Measurements from ENCODE around the gene PCNT.

Gene PCNT

GRCh38 chr21:46346296-46347202 is 22.6 kb downstream of the PCNT start:
- H3K9me3 ChIP-seq (replicated peaks; ENCODE audit: low read length), result no peaks in the 10 kb centered on the region
- no peak overlapping the region for H3K4me2 ChIP-seq (ENCODE audit: low read length)
- H3K36me3 ChIP-seq (ENCODE audit: insufficient read depth, low read length), result peaks cover 54% of the 10 kb centered on the region
- no peaks in the 10 kb centered on the region for H3K4me1 ChIP-seq (ENCODE audit: control insufficient read depth, insufficient read depth, low read length)
- no peaks in the 10 kb centered on the region for H3K27me3 ChIP-seq (ENCODE audit: control insufficient read depth, insufficient read depth, low read length)
- H3K4me3 ChIP-seq (ENCODE audit: low read length), result no peak overlapping the region
- no peak overlapping the region for H3K9ac ChIP-seq (ENCODE audit: low read depth, low read length)

GRCh38 chr21:46347203-46347550 is 23.2 kb downstream of the PCNT start:
- Histone ChIP-seq H3K4me1 (ENCODE audit: control insufficient read depth, insufficient read depth, low read length) (no peaks in the 10 kb centered on the region), H3K9ac (ENCODE audit: low read depth, low read length) (no peak overlapping the region), H3K27me3 (ENCODE audit: control insufficient read depth, insufficient read depth, low read length) (no peaks in the 10 kb centered on the region), H3K36me3 (ENCODE audit: insufficient read depth, low read length) (peaks cover 60% of the 10 kb centered on the region), H3K9me3 (replicated peaks; ENCODE audit: low read length) (no peaks in the 10 kb centered on the region), H3K4me2 (ENCODE audit: low read length) (no peak overlapping the region), H3K4me3 (ENCODE audit: low read length) (no peak overlapping the region)

DNA sequence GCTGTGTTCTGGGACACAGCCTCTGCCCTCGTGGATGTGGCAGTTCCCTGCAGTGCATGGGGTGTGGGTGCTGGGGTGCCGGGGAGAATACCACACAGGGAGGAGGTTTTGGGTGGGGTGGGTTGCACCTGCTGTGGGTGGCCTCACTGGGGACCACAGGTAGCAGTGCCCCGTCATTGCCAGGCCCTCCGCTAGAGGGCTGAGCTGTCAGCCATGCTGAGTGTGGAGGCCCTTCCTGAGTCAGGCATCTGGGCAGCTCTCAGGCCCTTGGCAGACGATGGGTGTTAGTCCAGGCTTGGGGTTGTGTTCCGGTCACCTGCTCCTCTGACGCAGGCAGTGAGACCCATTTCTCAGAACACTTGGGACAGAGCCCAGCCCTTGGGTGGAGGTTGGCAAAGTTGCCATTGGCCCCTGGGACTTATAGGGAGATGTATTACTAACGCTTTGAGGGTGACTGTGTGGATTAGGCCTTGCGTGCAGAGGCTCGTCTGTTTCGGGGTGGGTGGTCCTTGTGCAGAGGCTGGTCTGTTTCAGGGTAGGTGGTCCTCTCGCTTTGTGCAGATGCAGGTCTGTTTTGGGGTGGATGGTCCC is 23.9 kb downstream of the PCNT start:
- Histone ChIP-seq H3K4me2 (ENCODE audit: low read length) (no peak overlapping the region), H3K4me1 (ENCODE audit: control insufficient read depth, insufficient read depth, low read length) (no peaks in the 10 kb centered on the region), H3K9ac (ENCODE audit: low read depth, low read length) (no peak overlapping the region), H3K9me3 (replicated peaks; ENCODE audit: low read length) (no peaks in the 10 kb centered on the region), H3K27me3 (ENCODE audit: control insufficient read depth, insufficient read depth, low read length) (no peaks in the 10 kb centered on the region), H3K4me3 (ENCODE audit: low read length) (no peak overlapping the region), H3K36me3 (ENCODE audit: insufficient read depth, low read length) (peaks cover 67% of the 10 kb centered on the region)

DNA sequence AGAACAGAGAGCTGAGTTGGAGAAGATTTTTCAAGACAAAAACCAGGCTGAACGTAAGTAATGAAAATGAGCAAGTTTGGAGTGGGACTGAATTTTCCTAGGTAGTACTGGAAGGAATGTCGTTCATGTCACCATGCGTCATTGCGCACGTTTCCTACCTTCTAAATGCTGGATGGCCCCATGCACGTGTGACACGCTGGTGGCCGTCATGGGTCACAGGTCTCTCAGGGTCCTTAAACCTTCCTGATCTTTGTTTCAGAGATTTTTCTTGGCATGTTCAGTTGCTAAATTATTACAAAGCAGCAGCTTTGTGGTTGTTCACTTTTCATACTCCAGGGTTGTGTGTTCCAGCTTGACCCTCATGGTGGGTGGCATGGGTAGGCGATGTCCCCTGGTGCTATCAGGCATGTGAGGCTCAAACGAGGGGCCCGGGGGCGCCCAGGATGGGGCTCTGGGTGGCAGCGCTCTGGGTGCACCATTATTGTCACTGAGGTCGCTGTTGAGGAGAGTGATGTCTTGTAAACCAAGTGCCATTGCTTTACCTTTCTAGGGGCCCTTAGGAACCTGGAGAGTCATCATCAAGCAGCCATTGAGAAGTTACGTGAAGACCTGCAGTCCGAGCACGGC is 25.3 kb downstream of the PCNT start:
- H3K4me3 ChIP-seq (ENCODE audit: low read length), result no peak overlapping the region
- H3K4me2 ChIP-seq (ENCODE audit: low read length), result no peak overlapping the region
- peaks cover 78% of the 10 kb centered on the region for H3K36me3 ChIP-seq (ENCODE audit: insufficient read depth, low read length)
- H3K9me3 ChIP-seq (replicated peaks; ENCODE audit: low read length), result no peaks in the 10 kb centered on the region
- H3K9ac ChIP-seq (ENCODE audit: low read depth, low read length), result no peak overlapping the region
- H3K27me3 ChIP-seq (ENCODE audit: control insufficient read depth, insufficient read depth, low read length), result no peaks in the 10 kb centered on the region
- no peaks in the 10 kb centered on the region for H3K4me1 ChIP-seq (ENCODE audit: control insufficient read depth, insufficient read depth, low read length)

GRCh38 chr21:46350571-46350970 is 26.6 kb downstream of the PCNT start:
- Histone ChIP-seq H3K4me2 (ENCODE audit: low read length) (no peak overlapping the region), H3K36me3 (ENCODE audit: insufficient read depth, low read length) (peaks cover 86% of the 10 kb centered on the region), H3K9ac (ENCODE audit: low read depth, low read length) (no peak overlapping the region), H3K9me3 (replicated peaks; ENCODE audit: low read length) (no peaks in the 10 kb centered on the region), H3K4me1 (ENCODE audit: control insufficient read depth, insufficient read depth, low read length) (no peaks in the 10 kb centered on the region), H3K4me3 (ENCODE audit: low read length) (no peak overlapping the region), H3K27me3 (ENCODE audit: control insufficient read depth, insufficient read depth, low read length) (no peaks in the 10 kb centered on the region)

GRCh38 chr21:46350981-46351380 is 27.0 kb downstream of the PCNT start:
- Histone ChIP-seq H3K9ac (ENCODE audit: low read depth, low read length) (no peak overlapping the region), H3K36me3 (ENCODE audit: insufficient read depth, low read length) (peaks cover 87% of the 10 kb centered on the region), H3K4me2 (ENCODE audit: low read length) (no peak overlapping the region), H3K4me1 (ENCODE audit: control insufficient read depth, insufficient read depth, low read length) (no peaks in the 10 kb centered on the region), H3K9me3 (replicated peaks; ENCODE audit: low read length) (no peaks in the 10 kb centered on the region), H3K27me3 (ENCODE audit: control insufficient read depth, insufficient read depth, low read length) (no peaks in the 10 kb centered on the region), H3K4me3 (ENCODE audit: low read length) (no peak overlapping the region)

- Histone ChIP-seq H3K27me3 (ENCODE audit: control insufficient read depth, insufficient read depth, low read length) (no peaks in the 10 kb centered on the region), H3K9me3 (replicated peaks; ENCODE audit: low read length) (no peaks in the 10 kb centered on the region), H3K4me1 (ENCODE audit: control insufficient read depth, insufficient read depth, low read length) (no peaks in the 10 kb centered on the region), H3K9ac (ENCODE audit: low read depth, low read length) (no peak overlapping the region), H3K4me3 (ENCODE audit: low read length) (no peak overlapping the region), H3K4me2 (ENCODE audit: low read length) (no peak overlapping the region), H3K36me3 (ENCODE audit: insufficient read depth, low read length) (peaks cover 84% of the 10 kb centered on the region)
These were observed 27.7 kb downstream of the PCNT start for GRCh38 chr21:46351476-46352163.

DNA sequence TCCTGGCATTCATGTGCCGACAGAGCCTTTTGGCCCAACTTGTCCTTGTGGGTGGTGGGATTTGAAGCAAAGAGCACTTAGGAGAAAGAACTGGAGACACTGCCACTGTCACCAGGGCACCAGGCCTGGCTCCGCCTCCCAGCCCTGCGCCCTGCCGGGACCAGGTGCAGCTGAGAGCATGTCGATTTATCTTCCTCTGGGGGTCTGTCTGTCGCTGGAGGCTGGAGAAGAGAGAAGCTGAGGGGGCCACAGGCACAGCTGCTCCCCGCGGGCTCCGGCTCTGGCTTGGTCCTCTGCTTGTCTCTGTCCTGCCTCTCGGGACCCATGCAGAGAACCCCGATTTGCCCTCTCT is 28.2 kb downstream of the PCNT start:
- no peaks in the 10 kb centered on the region for H3K27me3 ChIP-seq (ENCODE audit: control insufficient read depth, insufficient read depth, low read length)
- H3K4me1 ChIP-seq (ENCODE audit: control insufficient read depth, insufficient read depth, low read length), result no peaks in the 10 kb centered on the region
- H3K9me3 ChIP-seq (replicated peaks; ENCODE audit: low read length), result no peaks in the 10 kb centered on the region
- no peak overlapping the region for H3K4me3 ChIP-seq (ENCODE audit: low read length)
- H3K36me3 ChIP-seq (ENCODE audit: insufficient read depth, low read length), result peaks cover 84% of the 10 kb centered on the region
- no peak overlapping the region for H3K9ac ChIP-seq (ENCODE audit: low read depth, low read length)
- no peak overlapping the region for H3K4me2 ChIP-seq (ENCODE audit: low read length)

DNA sequence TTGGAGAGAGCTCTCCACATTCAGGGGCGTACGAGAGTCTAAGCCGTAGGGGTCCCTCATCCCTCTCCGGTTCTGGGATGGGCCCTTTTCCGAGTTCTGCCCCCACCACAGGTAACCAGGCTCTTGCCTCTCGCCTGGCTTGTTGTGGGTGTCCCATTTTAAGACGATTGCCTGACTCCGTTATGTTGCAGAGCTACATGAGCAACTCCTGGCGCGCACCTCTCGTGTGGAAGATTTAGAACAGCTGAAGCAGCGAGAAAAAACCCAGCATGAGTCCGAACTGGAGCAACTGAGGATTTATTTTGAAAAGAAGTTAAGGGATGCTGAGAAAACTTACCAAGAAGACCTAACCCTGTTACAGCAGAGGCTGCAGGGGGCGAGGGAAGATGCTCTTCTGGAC is 29.0 kb downstream of the PCNT start:
- H3K36me3 ChIP-seq (ENCODE audit: insufficient read depth, low read length), result peaks cover 84% of the 10 kb centered on the region
- H3K4me3 ChIP-seq (ENCODE audit: low read length), result no peak overlapping the region
- H3K4me2 ChIP-seq (ENCODE audit: low read length), result no peak overlapping the region
- H3K4me1 ChIP-seq (ENCODE audit: control insufficient read depth, insufficient read depth, low read length), result no peaks in the 10 kb centered on the region
- no peak overlapping the region for H3K9ac ChIP-seq (ENCODE audit: low read depth, low read length)
- no peaks in the 10 kb centered on the region for H3K9me3 ChIP-seq (replicated peaks; ENCODE audit: low read length)
- H3K27me3 ChIP-seq (ENCODE audit: control insufficient read depth, insufficient read depth, low read length), result no peaks in the 10 kb centered on the region

GRCh38 chr21:46354046-46354445 is 30.1 kb downstream of the PCNT start:
- Histone ChIP-seq H3K4me2 (ENCODE audit: low read length) (no peak overlapping the region), H3K4me3 (ENCODE audit: low read length) (no peak overlapping the region), H3K27me3 (ENCODE audit: control insufficient read depth, insufficient read depth, low read length) (no peaks in the 10 kb centered on the region), H3K4me1 (ENCODE audit: control insufficient read depth, insufficient read depth, low read length) (no peaks in the 10 kb centered on the region), H3K9me3 (replicated peaks; ENCODE audit: low read length) (no peaks in the 10 kb centered on the region), H3K36me3 (ENCODE audit: insufficient read depth, low read length) (peaks cover 81% of the 10 kb centered on the region), H3K9ac (ENCODE audit: low read depth, low read length) (no peak overlapping the region)

DNA sequence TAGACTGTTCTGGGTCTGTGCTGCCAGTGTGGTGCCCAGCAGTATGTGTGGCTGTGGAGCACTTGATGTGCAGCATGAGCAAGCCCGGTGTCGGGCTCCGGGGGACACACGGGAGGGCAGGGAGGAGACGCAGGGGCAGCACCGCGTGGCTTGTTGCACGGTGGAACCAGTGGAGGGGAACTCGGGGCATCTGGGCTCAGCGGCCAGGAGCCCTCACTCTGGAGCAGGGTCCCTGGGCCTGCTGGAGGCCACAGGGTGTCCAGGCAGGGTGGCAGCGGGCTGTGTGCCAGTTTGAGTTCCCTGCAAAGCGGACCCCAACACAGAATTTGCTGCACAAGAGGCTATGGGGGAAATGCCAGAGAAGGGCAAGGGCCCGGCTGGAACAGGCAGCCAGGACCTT is 30.6 kb downstream of the PCNT start:
- Histone ChIP-seq H3K4me1 (ENCODE audit: control insufficient read depth, insufficient read depth, low read length) (no peaks in the 10 kb centered on the region), H3K9me3 (replicated peaks; ENCODE audit: low read length) (no peaks in the 10 kb centered on the region), H3K9ac (ENCODE audit: low read depth, low read length) (no peak overlapping the region), H3K4me2 (ENCODE audit: low read length) (no peak overlapping the region), H3K36me3 (ENCODE audit: insufficient read depth, low read length) (peaks cover 77% of the 10 kb centered on the region), H3K27me3 (ENCODE audit: control insufficient read depth, insufficient read depth, low read length) (no peaks in the 10 kb centered on the region), H3K4me3 (ENCODE audit: low read length) (no peak overlapping the region)

All from skeletal muscle satellite cell (primary cell).